ENCODE measurements around the gene QSOX2. TPM values are rescaled to one million over a fixed set of nuclear protein-coding genes. Genes with fewer than 3 reads are reported as not detected.

Gene QSOX2
- total RNA-seq, 1 donor from 2014 or later, result 6.1 TPM

DNA sequence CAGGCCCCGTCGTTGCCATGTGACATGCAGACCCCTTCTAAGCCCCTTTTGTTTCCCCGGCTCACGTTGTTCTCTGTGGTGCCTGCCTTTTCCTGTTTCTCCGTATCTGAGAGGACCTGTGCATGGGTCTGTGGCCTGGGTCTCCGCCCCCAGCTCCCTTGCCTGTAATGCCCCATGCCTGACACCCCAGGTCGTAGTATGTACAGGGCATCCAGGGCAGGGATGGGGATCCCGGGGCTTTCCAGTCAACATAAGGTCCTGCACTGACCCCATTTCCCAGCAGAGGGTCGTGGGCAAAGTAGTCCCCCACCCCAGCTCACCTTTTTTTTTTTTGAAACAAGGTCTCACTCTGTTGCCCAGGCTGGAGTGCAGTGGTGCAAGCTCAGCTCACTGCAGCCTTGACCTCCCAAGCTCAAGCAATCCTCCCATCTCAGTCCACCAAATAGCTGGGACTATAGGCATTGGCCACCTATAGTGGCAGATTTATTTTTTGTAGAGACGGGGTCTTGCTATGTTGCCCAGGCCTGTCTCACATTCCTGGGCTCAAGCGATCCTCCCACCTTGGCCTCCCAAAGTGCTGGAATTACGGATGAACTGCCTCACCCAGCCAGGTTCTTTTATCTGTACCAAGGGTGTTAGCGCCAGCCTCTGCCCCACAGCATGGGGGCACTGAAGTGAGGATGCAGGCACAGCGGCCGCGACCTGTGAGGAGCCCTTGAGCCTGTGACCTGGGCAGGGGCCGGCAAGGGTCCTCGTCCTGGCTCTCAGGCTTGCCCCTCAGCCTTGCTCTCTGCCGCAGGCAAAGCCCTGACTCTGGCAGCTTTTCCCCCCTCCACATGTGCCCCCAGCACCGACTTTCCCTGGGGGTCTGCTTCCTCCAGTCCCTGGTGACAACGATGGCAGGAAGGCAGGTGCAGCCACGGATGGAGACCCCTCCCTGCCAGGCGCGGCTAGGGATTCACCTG lies 19.1 kb upstream of the QSOX2 start:
- Histone ChIP-seq H3K4me1 (peaks cover 7% of the 10 kb centered on the region), H3K9me3 (no peaks in the 10 kb centered on the region), H3K27me3 (no peaks in the 10 kb centered on the region), H3K27ac (no peak overlapping the region), H3K4me3 (no peak overlapping the region), H3K36me3 (no peaks in the 10 kb centered on the region)
- no peak for DNase-seq (ENCODE audit: extremely low spot score in 2 of 2)
- intact Hi-C loops (cut with DNase I), result no loop called here
- TF ChIP-seq POLR2A (IDR thresholded peaks at IDR 0.05) (no peak), POLR2AphosphoS5 (IDR thresholded peaks at IDR 0.05; ENCODE audit: insufficient read depth in 1 of 2, low read depth in 1 of 2) (no peak)

DNA sequence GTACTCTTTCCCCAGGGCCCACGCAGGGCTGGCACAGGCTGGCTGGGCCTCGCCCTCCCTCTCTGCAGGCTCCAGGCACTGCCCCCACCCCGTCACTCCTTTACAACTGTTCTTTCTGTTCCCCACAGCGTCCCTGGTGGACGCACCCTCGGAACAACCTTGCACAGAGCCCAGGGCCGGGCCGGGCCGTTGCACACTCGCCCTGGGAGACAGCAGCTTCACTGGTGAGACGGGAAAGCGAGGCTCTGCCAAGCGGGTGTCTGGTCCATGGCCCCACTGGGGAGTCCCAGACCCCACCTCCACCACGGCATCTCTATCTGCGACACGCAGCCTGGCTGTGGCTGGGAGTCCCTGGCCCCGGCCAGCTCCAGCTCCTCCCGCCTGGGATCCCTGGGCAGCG lies 18.4 kb upstream of the QSOX2 start:
- TF ChIP-seq, protein P1, sequence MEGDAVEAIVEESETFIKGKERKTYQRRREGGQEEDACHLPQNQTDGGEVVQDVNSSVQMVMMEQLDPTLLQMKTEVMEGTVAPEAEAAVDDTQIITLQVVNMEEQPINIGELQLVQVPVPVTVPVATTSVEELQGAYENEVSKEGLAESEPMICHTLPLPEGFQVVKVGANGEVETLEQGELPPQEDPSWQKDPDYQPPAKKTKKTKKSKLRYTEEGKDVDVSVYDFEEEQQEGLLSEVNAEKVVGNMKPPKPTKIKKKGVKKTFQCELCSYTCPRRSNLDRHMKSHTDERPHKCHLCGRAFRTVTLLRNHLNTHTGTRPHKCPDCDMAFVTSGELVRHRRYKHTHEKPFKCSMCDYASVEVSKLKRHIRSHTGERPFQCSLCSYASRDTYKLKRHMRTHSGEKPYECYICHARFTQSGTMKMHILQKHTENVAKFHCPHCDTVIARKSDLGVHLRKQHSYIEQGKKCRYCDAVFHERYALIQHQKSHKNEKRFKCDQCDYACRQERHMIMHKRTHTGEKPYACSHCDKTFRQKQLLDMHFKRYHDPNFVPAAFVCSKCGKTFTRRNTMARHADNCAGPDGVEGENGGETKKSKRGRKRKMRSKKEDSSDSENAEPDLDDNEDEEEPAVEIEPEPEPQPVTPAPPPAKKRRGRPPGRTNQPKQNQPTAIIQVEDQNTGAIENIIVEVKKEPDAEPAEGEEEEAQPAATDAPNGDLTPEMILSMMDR (IDR thresholded peaks at IDR 0.05), result no peak
- TF ChIP-seq POLR2AphosphoS5 (IDR thresholded peaks at IDR 0.05; ENCODE audit: insufficient read depth in 1 of 2, low read depth in 1 of 2), result no peak
- no peak for TF ChIP-seq POLR2A (IDR thresholded peaks at IDR 0.05)
- Histone ChIP-seq H3K27me3 (no peaks in the 10 kb centered on the region), H3K27ac (no peak overlapping the region), H3K9me3 (no peaks in the 10 kb centered on the region), H3K4me1 (peaks cover 7% of the 10 kb centered on the region), H3K4me3 (no peak overlapping the region), H3K36me3 (no peaks in the 10 kb centered on the region)
- intact Hi-C loops (cut with DNase I), result no loop called here
- DNase-seq (ENCODE audit: extremely low spot score in 2 of 2), result no peak

DNA sequence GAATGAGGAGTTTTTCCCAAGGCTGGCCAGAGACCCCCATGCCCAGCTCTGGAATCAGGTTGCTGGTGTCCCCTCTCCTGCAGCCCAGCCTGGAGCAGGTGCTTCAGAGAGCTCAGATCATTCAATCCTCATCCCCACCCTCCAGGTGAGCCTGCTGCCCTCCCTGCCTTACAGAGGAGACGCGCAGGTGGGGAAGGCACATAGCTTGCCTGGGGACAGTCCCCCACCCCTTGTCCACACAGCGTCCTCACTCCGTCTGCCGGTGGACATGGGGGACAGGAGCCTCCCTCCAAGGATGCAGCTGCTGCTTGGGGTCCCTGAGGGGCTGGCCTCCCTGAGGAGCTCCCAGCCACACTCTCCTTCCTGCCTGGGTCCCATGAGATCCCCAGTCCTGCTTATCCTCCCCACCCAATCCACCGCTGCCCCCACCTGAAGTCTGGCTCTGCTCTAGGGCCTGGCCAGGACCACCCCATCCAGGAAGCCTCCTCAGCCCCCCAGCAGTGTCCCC lies 17.1 kb upstream of the QSOX2 start:
- peaks cover 5% of the 10 kb centered on the region for H3K4me1 ChIP-seq
- no peaks in the 10 kb centered on the region for H3K9me3 ChIP-seq
- intact Hi-C loops (cut with DNase I), result no loop called here
- no peak for DNase-seq (ENCODE audit: extremely low spot score in 2 of 2)
- H3K27me3 ChIP-seq, result no peaks in the 10 kb centered on the region
- no peaks in the 10 kb centered on the region for H3K36me3 ChIP-seq
- H3K4me3 ChIP-seq, result no peak overlapping the region
- TF ChIP-seq POLR2A (IDR thresholded peaks at IDR 0.05) (no peak), POLR2AphosphoS5 (IDR thresholded peaks at IDR 0.05; ENCODE audit: insufficient read depth in 1 of 2, low read depth in 1 of 2) (no peak)
- TF ChIP-seq, protein P1 (IDR thresholded peaks at IDR 0.05), result no peak
- no peak overlapping the region for H3K27ac ChIP-seq

DNA sequence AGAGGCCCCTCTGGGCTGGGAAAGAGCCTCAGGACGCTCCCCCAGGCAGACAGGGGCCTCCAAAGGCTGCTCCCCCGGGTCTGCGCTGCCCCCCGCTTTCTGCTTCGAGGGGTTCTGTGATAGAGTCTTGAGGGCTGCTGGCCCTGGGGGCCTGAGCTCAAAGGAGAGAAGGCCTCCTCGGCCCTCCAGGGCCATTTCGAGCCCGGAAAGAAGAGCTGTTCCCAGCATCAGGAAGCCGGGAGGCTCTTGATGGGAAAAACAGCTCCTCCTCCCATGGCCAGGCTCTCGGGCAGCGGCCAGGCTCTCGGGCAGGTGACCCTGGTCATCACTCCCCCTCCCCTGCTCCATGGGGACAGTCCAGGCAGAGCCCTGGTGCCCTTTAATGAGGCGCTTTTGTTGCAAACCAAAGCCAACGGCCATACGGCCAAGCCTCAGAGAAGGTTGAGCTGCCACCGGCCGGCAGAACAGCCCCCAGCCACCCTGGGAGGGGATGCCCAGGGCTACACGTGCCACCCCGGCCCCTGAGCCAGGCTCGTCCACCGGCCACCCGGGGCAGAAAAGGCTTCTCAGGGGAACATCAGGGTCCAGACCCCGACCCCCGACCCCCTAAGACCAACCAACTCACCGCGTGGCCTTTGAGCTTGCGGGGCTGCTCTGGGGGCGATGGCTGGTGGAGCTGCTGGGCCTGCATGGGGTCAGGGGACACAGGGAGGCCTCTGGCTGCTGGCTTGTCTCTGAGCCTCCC lies 16.2 kb upstream of the QSOX2 start:
- Histone ChIP-seq H3K36me3 (no peaks in the 10 kb centered on the region), H3K9me3 (no peaks in the 10 kb centered on the region), H3K4me3 (no peak overlapping the region), H3K27ac (no peak overlapping the region), H3K27me3 (no peaks in the 10 kb centered on the region), H3K4me1 (no peaks in the 10 kb centered on the region)
- no peak for DNase-seq (ENCODE audit: extremely low spot score in 2 of 2)
- intact Hi-C loops (cut with DNase I), result no loop called here
- TF ChIP-seq POLR2A (IDR thresholded peaks at IDR 0.05), result no peak
- TF ChIP-seq POLR2AphosphoS5 (IDR thresholded peaks at IDR 0.05; ENCODE audit: insufficient read depth in 1 of 2, low read depth in 1 of 2), result no peak
- TF ChIP-seq, protein P1 (IDR thresholded peaks at IDR 0.05), result no peak

DNA sequence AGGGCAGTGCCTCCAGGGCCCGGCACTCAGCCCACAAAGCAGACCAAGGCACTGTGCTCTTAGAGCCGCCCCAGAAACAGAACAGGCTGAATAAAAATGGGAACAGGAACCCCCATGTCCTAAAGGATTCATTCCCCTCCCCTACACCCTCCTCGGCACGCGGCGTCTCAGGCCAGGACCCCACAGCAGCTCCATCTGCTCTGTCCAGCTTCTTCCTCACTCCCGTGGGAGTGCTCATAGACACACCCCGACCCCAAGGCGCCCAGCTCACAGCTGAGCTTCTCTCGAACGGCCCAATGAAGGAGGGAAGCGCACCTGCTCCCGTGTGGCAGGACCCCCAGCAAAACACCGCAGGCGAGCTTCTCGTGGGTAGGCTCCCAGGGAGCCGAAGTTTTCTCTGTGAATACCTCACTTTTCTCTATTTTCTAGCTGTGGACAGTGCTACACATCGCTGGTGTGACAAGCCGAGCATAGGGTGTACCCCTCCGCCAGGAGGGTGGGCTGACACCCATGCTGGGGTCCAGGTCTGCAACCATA lies 15.4 kb upstream of the QSOX2 start:
- Histone ChIP-seq H3K9me3 (no peaks in the 10 kb centered on the region), H3K4me3 (no peak overlapping the region), H3K27me3 (no peaks in the 10 kb centered on the region), H3K4me1 (no peaks in the 10 kb centered on the region), H3K36me3 (no peaks in the 10 kb centered on the region), H3K27ac (no peak overlapping the region)
- DNase-seq (ENCODE audit: extremely low spot score in 2 of 2), result no peak
- intact Hi-C loops (cut with DNase I), result no loop called here
- TF ChIP-seq POLR2AphosphoS5 (IDR thresholded peaks at IDR 0.05; ENCODE audit: insufficient read depth in 1 of 2, low read depth in 1 of 2), result no peak
- TF ChIP-seq, protein P1 (IDR thresholded peaks at IDR 0.05), result no peak
- no peak for TF ChIP-seq POLR2A (IDR thresholded peaks at IDR 0.05)
